GM21717 (cell line): ENCODE results near the gene GPSM1.

Source experiments
- ATAC-seq: cut with Tn5 transposase; IDR thresholded peaks from one replicate; pipeline ENCODE4 v1.9.1; 2021; ENCODE audit warnings: mild to moderate bottlenecking, moderate library complexity; ENCODE audit not compliant: unreplicated experiment

The GPSM1 gene, protein sequence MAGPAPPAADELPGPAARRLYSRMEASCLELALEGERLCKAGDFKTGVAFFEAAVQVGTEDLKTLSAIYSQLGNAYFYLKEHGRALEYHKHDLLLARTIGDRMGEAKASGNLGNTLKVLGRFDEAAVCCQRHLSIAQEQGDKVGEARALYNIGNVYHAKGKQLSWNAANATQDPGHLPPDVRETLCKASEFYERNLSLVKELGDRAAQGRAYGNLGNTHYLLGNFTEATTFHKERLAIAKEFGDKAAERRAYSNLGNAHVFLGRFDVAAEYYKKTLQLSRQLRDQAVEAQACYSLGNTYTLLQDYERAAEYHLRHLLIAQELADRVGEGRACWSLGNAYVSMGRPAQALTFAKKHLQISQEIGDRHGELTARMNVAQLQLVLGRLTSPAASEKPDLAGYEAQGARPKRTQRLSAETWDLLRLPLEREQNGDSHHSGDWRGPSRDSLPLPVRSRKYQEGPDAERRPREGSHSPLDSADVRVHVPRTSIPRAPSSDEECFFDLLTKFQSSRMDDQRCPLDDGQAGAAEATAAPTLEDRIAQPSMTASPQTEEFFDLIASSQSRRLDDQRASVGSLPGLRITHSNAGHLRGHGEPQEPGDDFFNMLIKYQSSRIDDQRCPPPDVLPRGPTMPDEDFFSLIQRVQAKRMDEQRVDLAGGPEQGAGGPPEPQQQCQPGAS

GRCh38 chr9:136327304-136327974 is at the start of gene GPSM1:
Gene GPSM1 (plus strand): TSS chr9:136327539. CDS start chr9:136327696, 157 bp downstream.
- no peak for ATAC-seq

- no peak for ATAC-seq
These were observed 49.6 kb upstream of the GPSM1 start for GRCh38 chr9:136277746-136278145.

GRCh38 chr9:136278221-136278620 is 49.1 kb upstream of the GPSM1 start:
- ATAC-seq, result no peak

- ATAC-seq, result no peak
These were observed 48.4 kb upstream of the GPSM1 start for GRCh38 chr9:136278894-136279293.

DNA sequence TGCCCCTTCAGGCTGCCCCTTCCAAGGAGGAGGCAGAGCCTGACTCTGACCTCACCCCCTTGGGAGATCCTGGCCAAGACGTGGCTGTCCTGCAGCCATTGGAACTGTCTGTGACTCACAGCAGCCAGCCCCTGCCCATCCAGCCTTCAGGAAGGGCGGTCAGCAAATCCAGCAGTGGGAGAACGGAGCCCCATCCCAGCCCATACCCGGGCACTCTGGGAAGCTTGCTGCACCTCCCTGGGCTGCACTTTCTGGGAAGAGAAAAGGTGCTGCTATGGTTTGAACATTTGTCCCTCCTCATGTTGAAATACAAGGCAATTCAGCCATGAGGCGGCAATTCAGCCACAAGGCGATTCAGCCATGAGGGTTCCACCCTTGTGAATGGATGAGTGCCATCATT is 47.9 kb upstream of the GPSM1 start:
- ATAC-seq, result no peak

DNA sequence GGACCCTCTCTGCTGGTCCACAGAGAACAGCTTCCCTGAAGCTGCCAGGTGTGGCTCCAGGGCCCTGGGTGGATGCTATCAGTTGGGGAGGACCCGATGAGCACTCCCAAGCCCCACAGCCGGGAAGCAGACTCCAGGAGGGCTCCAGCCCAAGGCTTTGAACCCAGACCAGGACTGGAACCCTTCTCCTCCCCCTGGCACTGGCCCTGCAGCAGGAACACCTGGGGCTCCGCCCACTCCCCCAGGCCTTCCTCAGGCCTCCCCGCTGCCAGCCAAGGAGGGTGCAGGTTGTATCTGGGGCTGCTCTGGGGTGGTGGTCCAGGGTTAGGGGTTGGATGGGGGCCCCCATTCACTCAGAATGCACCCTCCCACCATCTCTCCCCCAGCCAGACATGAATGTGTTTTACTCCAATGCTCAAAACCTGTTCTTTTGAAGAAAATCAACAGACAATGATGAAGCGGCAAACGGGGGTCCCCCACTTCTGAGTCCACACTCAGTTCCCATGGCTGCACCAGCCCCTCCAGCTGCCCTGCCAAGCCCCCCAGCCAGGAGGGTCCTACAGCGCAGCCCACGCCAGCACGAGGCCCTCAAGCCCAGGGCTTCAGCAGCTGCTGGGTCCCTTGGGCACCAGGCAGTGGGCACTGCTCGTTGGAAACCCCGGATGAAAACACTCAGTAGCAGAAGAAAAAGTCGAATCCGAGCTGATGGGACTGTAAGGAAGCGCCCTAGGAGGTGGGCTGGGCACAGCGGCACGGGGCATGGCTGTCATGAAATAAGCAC is 46.6 kb upstream of the GPSM1 start:
- no peak for ATAC-seq

GRCh38 chr9:136281421-136282271 is 45.7 kb upstream of the GPSM1 start:
- ATAC-seq, result no peak

DNA sequence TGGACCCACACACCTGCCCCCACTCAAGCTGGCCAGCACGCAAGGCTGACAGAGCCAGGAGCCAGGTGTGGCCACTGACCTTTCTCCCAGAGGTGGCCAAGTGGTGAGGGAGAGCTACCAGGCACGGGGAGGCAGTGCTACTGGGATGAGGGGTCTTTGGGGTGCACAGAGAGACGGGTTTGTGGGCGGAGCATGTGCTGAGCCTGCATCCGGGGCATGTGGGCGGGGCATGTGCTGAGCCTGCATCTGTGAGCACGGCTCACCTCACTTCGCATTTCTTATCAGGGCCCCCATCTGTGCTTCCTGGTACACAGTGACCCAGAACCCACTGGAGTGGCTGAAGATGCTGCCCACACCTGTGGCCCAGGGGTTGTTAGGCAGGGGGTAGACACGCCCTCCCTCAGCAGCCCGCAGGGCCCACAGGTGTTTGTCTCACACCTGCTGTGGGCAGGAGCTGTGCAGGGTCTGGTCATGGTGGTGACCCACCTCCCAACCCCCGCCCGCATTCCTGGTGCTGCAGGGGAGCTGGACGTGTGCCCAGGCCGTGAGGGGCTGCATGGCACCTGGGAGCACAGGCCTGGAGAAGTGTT is 45.0 kb upstream of the GPSM1 start:
- no peak for ATAC-seq

- ATAC-seq, result peak; percentile 66
These were observed 43.8 kb upstream of the GPSM1 start for GRCh38 chr9:136283291-136284235.

- no peak for ATAC-seq
These were observed 43.0 kb upstream of the GPSM1 start for GRCh38 chr9:136284311-136284710.

DNA sequence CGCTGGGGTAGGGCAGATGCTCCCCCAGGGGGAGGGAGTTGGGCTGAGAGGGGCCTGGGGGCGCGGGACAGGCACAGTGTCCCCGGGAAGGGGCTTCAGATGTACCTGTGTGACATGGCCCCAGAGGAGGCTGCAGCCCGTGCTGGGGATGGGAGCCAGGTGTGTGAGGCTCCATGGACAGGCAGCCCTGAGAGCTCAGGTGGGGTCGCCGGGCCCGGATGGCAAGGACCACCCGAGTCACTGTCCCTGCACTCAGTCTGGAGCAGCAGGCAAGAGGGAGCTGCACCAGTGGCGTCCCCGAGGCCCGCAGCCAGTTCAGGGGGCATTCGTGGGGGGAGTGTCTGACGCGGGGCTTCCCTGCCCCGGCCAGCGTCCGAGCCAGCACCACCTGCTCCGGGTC is 42.4 kb upstream of the GPSM1 start:
- no peak for ATAC-seq

- no peak for ATAC-seq
These were observed 41.6 kb upstream of the GPSM1 start for GRCh38 chr9:136285501-136286358.

DNA sequence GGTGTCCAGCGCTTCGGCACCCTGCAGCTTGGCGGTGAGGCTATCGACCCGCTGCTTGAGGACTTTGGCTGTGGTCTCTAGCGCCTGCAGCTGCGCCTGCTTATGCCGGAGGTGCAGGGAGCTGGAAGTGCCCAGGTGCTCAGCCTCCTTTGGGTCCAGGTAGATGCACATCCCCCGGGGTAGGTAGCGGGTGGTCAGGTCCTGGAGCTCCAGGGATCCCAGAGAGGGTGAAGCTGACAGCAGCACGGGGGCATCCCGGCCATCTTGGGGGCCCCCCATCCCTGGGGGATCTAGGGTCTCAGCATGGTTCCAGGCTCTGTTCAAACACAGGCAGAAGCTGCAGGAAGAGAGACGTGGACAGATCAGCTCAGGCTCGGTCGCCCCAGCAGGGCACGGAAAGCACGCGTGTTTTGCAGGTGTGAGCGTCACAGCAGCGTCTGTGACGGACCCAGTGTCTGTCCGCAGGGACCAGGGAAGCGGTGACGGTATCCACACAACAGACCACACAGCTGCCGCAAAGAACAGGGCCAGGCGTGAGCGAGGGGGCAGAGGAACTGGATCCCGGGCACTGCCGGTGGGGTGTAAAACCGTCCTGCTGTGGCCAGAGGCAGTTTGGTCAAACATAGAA is 40.9 kb upstream of the GPSM1 start:
- ATAC-seq, result no peak

DNA sequence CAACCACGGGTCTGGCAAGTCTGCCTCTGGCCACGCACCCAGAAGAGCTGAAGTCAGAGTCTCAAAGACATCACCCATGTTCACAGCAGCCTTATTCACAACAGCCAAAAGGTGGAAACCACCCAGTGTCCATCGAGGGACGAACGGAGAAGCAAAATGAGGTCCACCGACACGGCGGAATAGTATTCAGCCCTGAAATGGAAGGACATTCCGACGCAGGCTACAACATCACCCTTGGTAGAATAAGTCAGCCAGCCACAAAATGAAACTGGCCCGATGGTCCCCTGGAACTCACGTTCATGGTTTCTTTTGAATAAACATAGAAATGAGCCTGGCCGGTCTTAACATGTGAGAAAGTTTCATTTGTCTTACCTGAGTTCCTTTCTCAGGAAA is 40.4 kb upstream of the GPSM1 start:
- no peak for ATAC-seq

- ATAC-seq, result no peak
These were observed 39.2 kb upstream of the GPSM1 start for GRCh38 chr9:136287960-136288753.
